ENCODE results near the gene TP53AIP1.

TP53AIP1 gene

GRCh38 chr11:128888034-128888985, 54.4 kb downstream of the TP53AIP1 start:
- no peak for DNase-seq

GRCh38 chr11:128886406-128887124, 56.1 kb downstream of the TP53AIP1 start:
- no peak for DNase-seq
